Heart left ventricle (tissue), 16 donors: ENCODE measurements around the gene ZFP36. TPM values are rescaled to one million over a fixed set of nuclear protein-coding genes. Genes with fewer than 3 reads are reported as not detected.
A peak's percentile ranks its signal among the peaks of the same experiment; 100 is the strongest.

Experiments
- ATAC-seq, 4 donors: fragments of 200-7000 bp; cut with Tn5 transposase; one replicate each; pipeline ENCODE4 v1.9.1; 2020 to 2022; ENCODE audit warnings: moderate library complexity in 4 of 4, mild to moderate bottlenecking in 3 of 4, moderate number of reproducible peaks in 1 of 4
- DNase-seq, 5 donors: peaks; one replicate each; pipeline ENCODE4 v3.0.0-alpha.2; 2020
- H3K27ac ChIP-seq, 12 donors: fragments of 200-600 bp; sonication (generic) in 4 of 12; one replicate each; pipeline versions ENCODE4 v1.5.0 to v1.8.0; 2016 to 2022; ENCODE audit warnings: mild to moderate bottlenecking in 2 of 12
- H3K27me3 ChIP-seq, 9 donors: fragments of 200-600 bp; sonication (generic) in 2 of 9; one replicate each; pipeline versions ENCODE4 v1.5.1 to v1.8.0; 2016 to 2022; ENCODE audit warnings: mild to moderate bottlenecking in 3 of 9
- H3K36me3 ChIP-seq, 9 donors: fragments of 200-600 bp; sonication (generic) in 2 of 9; one replicate each; pipeline versions ENCODE4 v1.5.0 to v1.8.0; 2018 to 2022; ENCODE audit warnings: mild to moderate bottlenecking in 2 of 9
- H3K4me1 ChIP-seq, 12 donors: fragments of 200-600 bp; sonication (generic) in 4 of 12; one replicate each; pipeline versions ENCODE4 v1.5.0 to v1.8.0; 2016 to 2022; ENCODE audit warnings: mild to moderate bottlenecking in 3 of 12
- H3K4me3 ChIP-seq, 12 donors: fragments of 200-600 bp; sonication (generic) in 4 of 12; one replicate each; pipeline versions ENCODE4 v1.5.0 to v1.8.0; 2017 to 2022; ENCODE audit warnings: mild to moderate bottlenecking in 9 of 12, moderate library complexity in 4 of 12
- H3K9me3 ChIP-seq, 12 donors: fragments of 200-600 bp; sonication (generic) in 4 of 12; one replicate each; pipeline versions ENCODE4 v1.5.0 to v1.8.0; 2016 to 2022; ENCODE audit warnings: mild to moderate bottlenecking in 1 of 12
- CTCF ChIP-seq, 12 donors: fragments of 200-600 bp; sonication (generic) in 4 of 12; IDR thresholded peaks; one replicate each; pipeline versions ENCODE4 v1.5.0 to v1.8.0; 2018 to 2022; ENCODE audit warnings: antibody characterized with exemption in 12 of 12, mild to moderate bottlenecking in 5 of 12
- POLR2A ChIP-seq, 2 donors: fragments of 450-650 bp; IDR thresholded peaks; one replicate each; pipeline ENCODE4 v1.6.1; 2017; ENCODE audit warnings: antibody characterized with exemption in 2 of 2, mild to moderate bottlenecking in 2 of 2, moderate library complexity in 2 of 2
- WGBS, 4 donors: extraction: QIAGEN DNeasy Blood & Tissue Kit in 2 of 4; methylation state at CpG; one replicate each; pipeline versions ENCODE4 v1.1.5 to v1.1.7; 2013 to 2018; 5-methylcytosine and 5-hydroxymethylcytosine counted together
- intact Hi-C, 10 donors: fragments of 100-400 bp; cut with DNase I; formaldehyde crosslinking; loops; one replicate each; pipeline versions ENCODE4 v1.11.1 to v1.14.2; 2022
- polyA plus RNA-seq, 2 donors: library from polyadenylated mRNA; stranded (reverse); fragments of 200-250 nt; gene quantifications; one replicate each; pipeline ENCODE4 v1.2.3, GENCODE V29; 2013
- total RNA-seq, 9 donors: library from RNA; depleted of rRNA in 2 of 9; stranded (reverse); fragments of >200 nt in 2 of 9; fragmentation: NEBNext Ultra II Directional in 3 of 9; extraction: Animal tissue kit (Norgen Biotek cat#: 25700) in 3 of 9; gene quantifications; one replicate each; pipeline versions ENCODE4 v1.1.0 to v1.2.4, GENCODE V29; 2016 to 2023
- donor health status: ischemic (EF 13 %, LVEDD 7.1; RV severe dilation, severe dysfunction).
- donor health status: healthy with polysubstance abuse.
- donor health status: DM: no; HTN: yes; CAD: no.
- donor health status: DM: no; HTN: no; CAD: no.
- donor health status: ischemic (EF 25% LVEDD 6.9; RV normal size, moderate dysfunction).
- donor health status: ischemic (EF 25% LVEDD 5.7; RV mildly dilated, moderate dysfunction).
- donor health status: healthy.
- donor health status: DM: yes; HTN: yes; CAD: no.
- donor health status: ischemic (EF 35%, LVEDD 5.7; RV mildly dilated, moderate dysfunction).
- donor health status: nonischemic (EF 11% LVEDD 7.7; RV severe dilation, severe dysfunction).
- donor health status: DM: yes; HTN: yes; CAD: no.
- donor health status: PGD.
- donor health status: ischemic (EF 29% LVEDD 5.4; RV normal size, mild dysfunction).
- donor health status: nonischemic (EF 23%, LVEDD 6.1; RV moderate dilation, normal function).

Gene ZFP36
- total and polyA plus RNA-seq, 11 donors, result 16.1 to 145 (median 51.1) TPM

- Histone ChIP-seq H3K27me3 (no peaks in the 10 kb centered on the region), H3K4me3 (no peak overlapping the region), H3K9me3 (no peaks in the 10 kb centered on the region), H3K27ac (no peak overlapping the region), H3K36me3 (peaks cover 0 to 90% (median 68%) of the 10 kb centered on the region in 9 donors), H3K4me1 (peaks cover 0 to 16% (median 2%) of the 10 kb centered on the region in 12 donors)
- DNase-seq (no peak), ATAC-seq (no peak)
- no peak for TF ChIP-seq POLR2A (IDR thresholded peaks at IDR 0.05)
- TF ChIP-seq CTCF (IDR thresholded peaks at IDR 0.05), result no peak
- intact Hi-C loops, result no loop called here
- 91 to 95% (median 92%) methylated on average over 9 to 15 of the region's 15 CpGs for WGBS, 4 donors
These were observed 14.1 kb downstream of the ZFP36 start for GRCh38 chr19:39420769-39421168.

GRCh38 chr19:39422020-39422419 is 15.4 kb downstream of the ZFP36 start:
- Histone ChIP-seq H3K36me3 (peaks cover 0 to 79% (median 58%) of the 10 kb centered on the region in 9 donors), H3K27me3 (no peaks in the 10 kb centered on the region), H3K4me3 (no peak overlapping the region), H3K9me3 (no peaks in the 10 kb centered on the region), H3K27ac (no peak overlapping the region), H3K4me1 (peaks cover 0 to 4% (median 0%) of the 10 kb centered on the region in 12 donors)
- TF ChIP-seq POLR2A (IDR thresholded peaks at IDR 0.05), result no peak
- no peak for TF ChIP-seq CTCF (IDR thresholded peaks at IDR 0.05)
- DNase-seq, result no peak
- no peak for ATAC-seq
- intact Hi-C loops, result no loop called here
- WGBS, 4 donors, result 87 to 93% (median 92%) methylated on average over 4 to 5 of the region's 5 CpGs

- WGBS, 4 donors, result 88 to 90% (median 89%) methylated on average over 22 to 35 of the region's 35 CpGs
These were observed 16.8 kb downstream of the ZFP36 start for GRCh38 chr19:39423258-39424086.

More at GRCh38 chr19:39423258-39424086, 16.8 kb downstream of the ZFP36 start:
- TF ChIP-seq CTCF (IDR thresholded peaks at IDR 0.05), result no peak
- no peak for TF ChIP-seq POLR2A (IDR thresholded peaks at IDR 0.05)
- H3K4me1 ChIP-seq, result peaks cover 1 to 10% (median 6%) of the 10 kb centered on the region in 12 donors
- no peak overlapping the region for H3K4me3 ChIP-seq
- no peaks in the 10 kb centered on the region for H3K27me3 ChIP-seq
- ATAC-seq (no peak), DNase-seq (peak in 1 of 5 donors; percentile 53)
- no peak overlapping the region for H3K27ac ChIP-seq
- H3K36me3 ChIP-seq, result peaks cover 0 to 65% (median 44%) of the 10 kb centered on the region in 9 donors
- H3K9me3 ChIP-seq, result no peaks in the 10 kb centered on the region
- intact Hi-C loops, result no loop called here
